Measurements from ENCODE around the gene ANO10.

DNA sequence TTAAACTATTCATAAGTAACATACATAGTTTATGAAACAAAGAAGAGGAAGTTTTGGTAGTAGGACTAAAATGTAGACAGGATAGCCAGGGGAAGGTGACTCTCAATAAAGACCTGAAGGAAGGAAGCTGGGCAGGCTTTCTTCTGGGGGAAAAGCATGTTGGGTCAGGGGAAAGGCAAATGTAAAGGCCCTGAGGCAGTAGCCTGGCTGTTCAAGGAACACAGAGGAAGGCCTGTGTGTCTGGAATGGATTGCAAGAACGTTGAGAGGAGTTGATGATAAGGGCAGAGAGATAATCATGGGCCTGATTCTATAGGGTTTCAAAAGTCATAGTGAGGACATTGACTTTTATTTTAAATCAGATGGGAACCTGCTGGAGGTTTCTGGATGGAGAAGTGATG, 167.8 kb downstream of the ANO10 start:
- no peak for TF ChIP-seq POLR2AphosphoS5 (IDR thresholded peaks at IDR 0.05)
- TF ChIP-seq, protein P1, sequence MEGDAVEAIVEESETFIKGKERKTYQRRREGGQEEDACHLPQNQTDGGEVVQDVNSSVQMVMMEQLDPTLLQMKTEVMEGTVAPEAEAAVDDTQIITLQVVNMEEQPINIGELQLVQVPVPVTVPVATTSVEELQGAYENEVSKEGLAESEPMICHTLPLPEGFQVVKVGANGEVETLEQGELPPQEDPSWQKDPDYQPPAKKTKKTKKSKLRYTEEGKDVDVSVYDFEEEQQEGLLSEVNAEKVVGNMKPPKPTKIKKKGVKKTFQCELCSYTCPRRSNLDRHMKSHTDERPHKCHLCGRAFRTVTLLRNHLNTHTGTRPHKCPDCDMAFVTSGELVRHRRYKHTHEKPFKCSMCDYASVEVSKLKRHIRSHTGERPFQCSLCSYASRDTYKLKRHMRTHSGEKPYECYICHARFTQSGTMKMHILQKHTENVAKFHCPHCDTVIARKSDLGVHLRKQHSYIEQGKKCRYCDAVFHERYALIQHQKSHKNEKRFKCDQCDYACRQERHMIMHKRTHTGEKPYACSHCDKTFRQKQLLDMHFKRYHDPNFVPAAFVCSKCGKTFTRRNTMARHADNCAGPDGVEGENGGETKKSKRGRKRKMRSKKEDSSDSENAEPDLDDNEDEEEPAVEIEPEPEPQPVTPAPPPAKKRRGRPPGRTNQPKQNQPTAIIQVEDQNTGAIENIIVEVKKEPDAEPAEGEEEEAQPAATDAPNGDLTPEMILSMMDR (IDR thresholded peaks at IDR 0.05 in 8 of 11, conservative IDR thresholded peaks at IDR 0.05 in 3 of 11) = no peak

Data from spleen (tissue), 7 donors.